GM18508 (cell line): Measurements from ENCODE around the gene ROBO3.

Source experiments
- ATAC-seq: cut with Tn5 transposase; IDR thresholded peaks from one replicate; pipeline ENCODE4 v1.9.1; 2021; ENCODE audit warnings: moderate number of reproducible peaks; ENCODE audit not compliant: insufficient read depth, unreplicated experiment

ROBO3 gene

GRCh38 chr11:124917115-124917637 lies 51.9 kb downstream of the ROBO3 start:
- no peak for ATAC-seq

GRCh38 chr11:124918950-124919349 lies 53.7 kb downstream of the ROBO3 start, which contains the start of gene HEPN1:
HEPN1 (plus strand) TSS chr11:124919250.
- ATAC-seq, result no peak

GRCh38 chr11:124919898-124920297 lies 54.7 kb downstream of the ROBO3 start:
- no peak for ATAC-seq

- ATAC-seq, result no peak
Observed at GRCh38 chr11:124920356-124920755, 55.1 kb downstream of the ROBO3 start.

GRCh38 chr11:124920870-124921609 lies 55.8 kb downstream of the ROBO3 start:
- no peak for ATAC-seq

GRCh38 chr11:124922831-124923230 lies 57.6 kb downstream of the ROBO3 start:
- ATAC-seq, result no peak

GRCh38 chr11:124923296-124923695 lies 58.1 kb downstream of the ROBO3 start:
- no peak for ATAC-seq

- no peak for ATAC-seq
Observed at GRCh38 chr11:124928942-124929665, 63.9 kb downstream of the ROBO3 start.

GRCh38 chr11:124930799-124931198 lies 65.6 kb downstream of the ROBO3 start:
- peak; percentile 87 for ATAC-seq
